HL-60 (cell line): Measurements from ENCODE around the gene CD34.

ENCODE experiments used
- DNase-seq, 2 experiments: peaks; one replicate each; pipeline ENCODE4 v3.0.0-alpha.2; 2010 to 2020; ENCODE audit warnings: low read depth in 1 of 2, low spot score in 1 of 2
- H3K27ac ChIP-seq: fragments of 250-450 bp; sonication (Bioruptor Pico); replicated peaks from 2 replicates; pipeline ENCODE4 v1.5.1; 2020; ENCODE audit warnings: mild to moderate bottlenecking, moderate library complexity
- H3K27me3 ChIP-seq: fragments of 250-450 bp; sonication (Bioruptor Pico); 2 replicates; pipeline ENCODE4 v1.5.1; 2021; ENCODE audit warnings: mild to moderate bottlenecking, moderate library complexity; ENCODE audit not compliant: insufficient read depth, poor library complexity, severe bottlenecking
- H3K4me3 ChIP-seq: replicated peaks from 2 replicates; pipeline ENCODE4 v1.5.1; 2011; ENCODE audit warnings: mild to moderate bottlenecking, control low read depth, low read length; ENCODE audit not compliant: insufficient read depth
- GABPA ChIP-seq: IDR thresholded peaks from 2 replicates; pipeline ENCODE4 v1.6.1; 2012; ENCODE audit warnings: low read depth
- POLR2AphosphoS5 ChIP-seq: IDR thresholded peaks from 2 replicates; pipeline ENCODE4 v1.6.1; 2012; ENCODE audit warnings: low read depth
- SPI1 ChIP-seq: IDR thresholded peaks from 2 replicates; pipeline ENCODE4 v1.6.1; 2012; ENCODE audit warnings: low read depth, mild to moderate bottlenecking, borderline replicate concordance
- TF ChIP-seq, protein P1 (sequence below): IDR thresholded peaks from 2 replicates; pipeline ENCODE4 v1.6.1; 2012; ENCODE audit warnings: low read depth; ENCODE audit not compliant: insufficient replicate concordance
- TF ChIP-seq, protein P2 (sequence below): IDR thresholded peaks from one replicate; pipeline ENCODE4 v1.5.1; 2011; ENCODE audit warnings: low read length, control low read depth, inconsistent platforms; ENCODE audit not compliant: insufficient read depth

CD34 gene

DNA sequence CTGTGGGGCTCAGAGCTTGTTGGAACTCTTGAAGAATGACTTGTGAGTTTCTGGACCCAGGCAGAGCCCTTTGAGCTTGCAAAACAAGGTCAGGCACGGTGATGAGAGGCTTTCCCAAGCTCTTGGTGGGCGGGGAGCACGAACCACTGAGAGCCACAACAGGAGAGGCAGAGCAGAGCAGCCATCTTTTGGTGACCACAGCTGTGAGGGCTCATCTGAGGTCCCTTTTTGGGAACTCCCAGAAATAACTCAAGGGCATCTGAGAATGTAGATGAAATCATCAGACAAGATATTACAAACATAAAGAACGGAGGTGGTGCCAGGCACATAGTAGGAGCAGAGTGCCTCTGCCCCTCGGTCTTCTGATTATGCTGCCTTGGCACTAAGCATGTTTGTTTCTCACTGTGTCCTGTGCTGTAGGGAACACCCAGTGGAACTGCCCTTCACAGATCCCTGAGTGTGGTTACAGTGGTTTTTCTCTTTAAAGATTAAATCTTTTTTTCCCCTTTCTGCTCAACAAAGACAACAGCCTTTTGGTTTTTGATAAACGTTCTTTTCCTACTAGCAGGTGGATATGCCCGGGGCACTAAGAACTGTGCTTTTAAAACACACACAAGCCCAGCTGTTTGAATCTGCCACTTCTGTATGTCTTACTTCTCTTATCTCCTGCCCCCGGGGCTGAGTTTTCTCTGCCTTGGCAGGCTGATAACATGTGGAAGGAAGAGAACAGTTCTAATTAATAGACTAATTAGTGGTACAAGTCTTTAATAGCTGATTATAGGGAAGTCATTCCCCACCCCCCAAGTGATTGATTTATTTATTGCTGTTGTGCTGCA is 37.7 kb downstream of the CD34 start:
- DNase-seq: peak in 1 of 2 experiments; percentile 92
- Histone ChIP-seq H3K4me3 (no peak overlapping the region), H3K27ac (peak overlapping the region; percentile 83)

DNA sequence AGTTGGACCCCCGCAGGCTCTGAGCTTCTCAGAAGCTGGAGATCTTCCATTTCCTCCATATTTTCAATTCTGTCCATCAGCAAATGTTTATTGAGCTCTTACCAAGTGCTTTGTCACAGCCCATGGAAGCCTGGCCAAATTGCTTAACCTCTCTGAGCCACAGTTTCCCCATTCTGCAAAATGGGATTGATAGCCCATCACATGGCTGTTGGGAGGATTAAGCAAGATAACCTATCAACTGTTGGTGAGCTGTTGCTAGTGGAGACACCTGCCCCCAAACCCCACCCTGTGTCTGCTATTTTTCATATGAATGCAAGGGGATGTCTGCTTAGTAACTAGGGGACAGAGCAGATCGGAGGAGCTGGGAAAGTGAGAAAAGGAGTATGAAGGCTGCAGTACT is 38.3 kb downstream of the CD34 start:
- Histone ChIP-seq H3K27me3 (no peaks in the 10 kb centered on the region), H3K4me3 (no peak overlapping the region), H3K27ac (peak overlapping the region; percentile 83)
- peak; percentile 78 to 81 for DNase-seq
- TF ChIP-seq SPI1 (no peak), GABPA (no peak)

More for the DNA sequence above, 37.7 kb downstream of the CD34 start:
- peak; percentile 60; the same call in 1 of the 2 replicates for TF ChIP-seq POLR2AphosphoS5
- TF ChIP-seq, protein P1, sequence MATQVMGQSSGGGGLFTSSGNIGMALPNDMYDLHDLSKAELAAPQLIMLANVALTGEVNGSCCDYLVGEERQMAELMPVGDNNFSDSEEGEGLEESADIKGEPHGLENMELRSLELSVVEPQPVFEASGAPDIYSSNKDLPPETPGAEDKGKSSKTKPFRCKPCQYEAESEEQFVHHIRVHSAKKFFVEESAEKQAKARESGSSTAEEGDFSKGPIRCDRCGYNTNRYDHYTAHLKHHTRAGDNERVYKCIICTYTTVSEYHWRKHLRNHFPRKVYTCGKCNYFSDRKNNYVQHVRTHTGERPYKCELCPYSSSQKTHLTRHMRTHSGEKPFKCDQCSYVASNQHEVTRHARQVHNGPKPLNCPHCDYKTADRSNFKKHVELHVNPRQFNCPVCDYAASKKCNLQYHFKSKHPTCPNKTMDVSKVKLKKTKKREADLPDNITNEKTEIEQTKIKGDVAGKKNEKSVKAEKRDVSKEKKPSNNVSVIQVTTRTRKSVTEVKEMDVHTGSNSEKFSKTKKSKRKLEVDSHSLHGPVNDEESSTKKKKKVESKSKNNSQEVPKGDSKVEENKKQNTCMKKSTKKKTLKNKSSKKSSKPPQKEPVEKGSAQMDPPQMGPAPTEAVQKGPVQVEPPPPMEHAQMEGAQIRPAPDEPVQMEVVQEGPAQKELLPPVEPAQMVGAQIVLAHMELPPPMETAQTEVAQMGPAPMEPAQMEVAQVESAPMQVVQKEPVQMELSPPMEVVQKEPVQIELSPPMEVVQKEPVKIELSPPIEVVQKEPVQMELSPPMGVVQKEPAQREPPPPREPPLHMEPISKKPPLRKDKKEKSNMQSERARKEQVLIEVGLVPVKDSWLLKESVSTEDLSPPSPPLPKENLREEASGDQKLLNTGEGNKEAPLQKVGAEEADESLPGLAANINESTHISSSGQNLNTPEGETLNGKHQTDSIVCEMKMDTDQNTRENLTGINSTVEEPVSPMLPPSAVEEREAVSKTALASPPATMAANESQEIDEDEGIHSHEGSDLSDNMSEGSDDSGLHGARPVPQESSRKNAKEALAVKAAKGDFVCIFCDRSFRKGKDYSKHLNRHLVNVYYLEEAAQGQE: no peak
- no peak for TF ChIP-seq GABPA
- TF ChIP-seq, protein P2, sequence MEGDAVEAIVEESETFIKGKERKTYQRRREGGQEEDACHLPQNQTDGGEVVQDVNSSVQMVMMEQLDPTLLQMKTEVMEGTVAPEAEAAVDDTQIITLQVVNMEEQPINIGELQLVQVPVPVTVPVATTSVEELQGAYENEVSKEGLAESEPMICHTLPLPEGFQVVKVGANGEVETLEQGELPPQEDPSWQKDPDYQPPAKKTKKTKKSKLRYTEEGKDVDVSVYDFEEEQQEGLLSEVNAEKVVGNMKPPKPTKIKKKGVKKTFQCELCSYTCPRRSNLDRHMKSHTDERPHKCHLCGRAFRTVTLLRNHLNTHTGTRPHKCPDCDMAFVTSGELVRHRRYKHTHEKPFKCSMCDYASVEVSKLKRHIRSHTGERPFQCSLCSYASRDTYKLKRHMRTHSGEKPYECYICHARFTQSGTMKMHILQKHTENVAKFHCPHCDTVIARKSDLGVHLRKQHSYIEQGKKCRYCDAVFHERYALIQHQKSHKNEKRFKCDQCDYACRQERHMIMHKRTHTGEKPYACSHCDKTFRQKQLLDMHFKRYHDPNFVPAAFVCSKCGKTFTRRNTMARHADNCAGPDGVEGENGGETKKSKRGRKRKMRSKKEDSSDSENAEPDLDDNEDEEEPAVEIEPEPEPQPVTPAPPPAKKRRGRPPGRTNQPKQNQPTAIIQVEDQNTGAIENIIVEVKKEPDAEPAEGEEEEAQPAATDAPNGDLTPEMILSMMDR: no peak
- no peaks in the 10 kb centered on the region for H3K27me3 ChIP-seq

- DNase-seq: no peak
- H3K27me3 ChIP-seq: no peaks in the 10 kb centered on the region
- H3K27ac ChIP-seq: peak overlapping the region; percentile 83
- TF ChIP-seq SPI1 (no peak), GABPA (no peak), POLR2AphosphoS5 (no peak)
- TF ChIP-seq, protein P2: no peak
- TF ChIP-seq, protein P1: no peak
- no peak overlapping the region for H3K4me3 ChIP-seq
Measured at GRCh38 chr1:207871117-207871649, 39.7 kb downstream of the CD34 start.

GRCh38 chr1:207870306-207871031 is 40.5 kb downstream of the CD34 start:
- no peak for DNase-seq
- H3K27me3 ChIP-seq: no peaks in the 10 kb centered on the region
- H3K4me3 ChIP-seq: no peak overlapping the region
- peak overlapping the region; percentile 83 for H3K27ac ChIP-seq
- TF ChIP-seq, protein P1: no peak
- TF ChIP-seq SPI1: no peak
- TF ChIP-seq, protein P2: no peak
